ENCODE data around the gene GAREM1. TPM values are rescaled to one million over a fixed set of nuclear protein-coding genes. Genes with fewer than 3 reads are reported as not detected.

The GAREM1 gene
- total RNA-seq, 1 donor from 2014 or later = 8.6 TPM

DNA sequence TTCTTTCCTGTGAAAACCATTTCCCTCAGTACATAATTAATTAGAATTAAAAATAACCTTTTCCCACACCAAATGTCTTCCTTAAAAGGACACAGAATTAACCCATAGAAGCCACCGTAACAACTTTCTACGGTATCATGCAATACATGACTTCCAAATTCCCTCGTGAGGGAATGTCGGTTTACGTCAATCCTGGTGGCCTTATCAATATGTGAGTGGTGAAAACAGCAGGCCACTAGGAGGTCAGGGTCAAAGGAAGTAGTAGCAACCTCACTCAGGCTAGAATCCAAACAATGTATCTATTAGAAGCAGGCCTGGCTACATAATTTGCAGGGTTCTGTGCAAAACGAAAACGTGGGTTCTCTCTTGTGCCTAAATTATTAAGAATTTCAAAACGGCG is 112.2 kb downstream of the GAREM1 start:
- TF ChIP-seq CTCF (IDR thresholded peaks at IDR 0.05; ENCODE audit: borderline replicate concordance) = no peak
- no peak overlapping the region for H3K27ac ChIP-seq (replicated peaks)
- intact Hi-C loops (cut with micrococcal nuclease) = no loop called here
- DNase-seq = no peak
- H3K4me3 ChIP-seq = no peak overlapping the region
- H3K9me3 ChIP-seq (replicated peaks) = no peaks in the 10 kb centered on the region
- H3K4me1 ChIP-seq = peaks cover 38% of the 10 kb centered on the region
- no peaks in the 10 kb centered on the region for H3K36me3 ChIP-seq
- H3K27me3 ChIP-seq (ENCODE audit: low read depth) = no peaks in the 10 kb centered on the region

GRCh38 chr18:32358075-32358474 is 112.6 kb downstream of the GAREM1 start:
- no peaks in the 10 kb centered on the region for H3K27me3 ChIP-seq (ENCODE audit: low read depth)
- H3K36me3 ChIP-seq = no peaks in the 10 kb centered on the region
- H3K4me3 ChIP-seq = no peak overlapping the region
- peak; percentile 15 for TF ChIP-seq CTCF (IDR thresholded peaks at IDR 0.05; ENCODE audit: borderline replicate concordance)
- H3K4me1 ChIP-seq = peaks cover 34% of the 10 kb centered on the region
- intact Hi-C loops (cut with micrococcal nuclease) = no loop called here
- no peaks in the 10 kb centered on the region for H3K9me3 ChIP-seq (replicated peaks)
- DNase-seq = no peak
- H3K27ac ChIP-seq (replicated peaks) = no peak overlapping the region

GRCh38 chr18:32355896-32356295 is 114.8 kb downstream of the GAREM1 start:
- H3K27ac ChIP-seq (replicated peaks) = no peak overlapping the region
- no peaks in the 10 kb centered on the region for H3K27me3 ChIP-seq (ENCODE audit: low read depth)
- H3K4me3 ChIP-seq = no peak overlapping the region
- no peak for DNase-seq
- intact Hi-C loops (cut with micrococcal nuclease) = no loop called here
- no peak for TF ChIP-seq CTCF (IDR thresholded peaks at IDR 0.05; ENCODE audit: borderline replicate concordance)
- no peaks in the 10 kb centered on the region for H3K36me3 ChIP-seq
- peaks cover 44% of the 10 kb centered on the region for H3K4me1 ChIP-seq
- H3K9me3 ChIP-seq (replicated peaks) = no peaks in the 10 kb centered on the region

- intact Hi-C loops (cut with micrococcal nuclease) = loop anchor here (5.0 kb wide), 1 partner anchor 108 kb away; no protein-coding TSS in a partner anchor
- DNase-seq = no peak
- Histone ChIP-seq H3K9me3 (replicated peaks) (no peaks in the 10 kb centered on the region), H3K36me3 (no peaks in the 10 kb centered on the region), H3K27me3 (ENCODE audit: low read depth) (no peaks in the 10 kb centered on the region), H3K4me1 (peaks cover 58% of the 10 kb centered on the region), H3K27ac (replicated peaks) (no peak overlapping the region), H3K4me3 (no peak overlapping the region)
- no peak for TF ChIP-seq CTCF (IDR thresholded peaks at IDR 0.05; ENCODE audit: borderline replicate concordance)
Observed at GRCh38 chr18:32354518-32354917, 116.2 kb downstream of the GAREM1 start.

DNA sequence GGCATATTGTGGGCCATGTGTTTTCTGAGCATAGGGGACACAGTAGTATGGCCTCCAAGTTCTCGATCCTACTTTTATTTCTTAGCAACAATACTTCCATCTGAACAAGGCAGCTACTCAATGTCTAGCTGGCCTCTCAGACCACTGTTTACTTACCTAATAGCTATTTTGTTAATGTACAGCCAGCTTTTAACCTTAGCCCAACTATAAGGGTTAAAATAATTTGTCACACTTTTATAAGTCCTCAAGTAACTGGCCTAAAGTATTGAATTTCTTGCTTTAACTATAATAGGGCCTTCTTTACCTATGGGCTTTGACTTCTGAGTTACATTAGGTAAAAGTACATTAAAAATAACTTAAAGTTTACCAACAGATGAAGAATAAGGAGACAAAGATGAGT is 117.4 kb downstream of the GAREM1 start:
- no peaks in the 10 kb centered on the region for H3K27me3 ChIP-seq (ENCODE audit: low read depth)
- DNase-seq = no peak
- intact Hi-C loops (cut with micrococcal nuclease) = loop anchor here (5.0 kb wide), 1 partner anchor 109 kb away; no protein-coding TSS in a partner anchor
- no peaks in the 10 kb centered on the region for H3K36me3 ChIP-seq
- H3K9me3 ChIP-seq (replicated peaks) = no peaks in the 10 kb centered on the region
- H3K4me1 ChIP-seq = peaks cover 51% of the 10 kb centered on the region
- H3K4me3 ChIP-seq = no peak overlapping the region
- no peak for TF ChIP-seq CTCF (IDR thresholded peaks at IDR 0.05; ENCODE audit: borderline replicate concordance)
- no peak overlapping the region for H3K27ac ChIP-seq (replicated peaks)

All from left ventricle myocardium inferior (tissue), 1 donor.